WTC11 (cell line): ENCODE measurements around the gene GRAMD4. TPM values are rescaled to one million over a fixed set of nuclear protein-coding genes. Genes with fewer than 3 reads are reported as not detected.

ENCODE experiments used
- ATAC-seq: fragments of 200-7000 bp; cut with Tn5 transposase; 2 replicates; pipeline ENCODE4 v1.10.0; 2021; ENCODE audit warnings: mild to moderate bottlenecking, moderate library complexity
- CTCF ChIA-PET: fragments of 300-600 bp; sonication (Branson Sonifier 250); formaldehyde crosslinking; loops from one replicate; lab custom pipeline; 2021; ENCODE audit warnings: antibody characterized with exemption; lab: Charles Lee
- POLR2A ChIA-PET: fragments of 350-600 bp; sonication (Branson Sonifier 250); formaldehyde crosslinking; loops from one replicate; lab custom pipeline; 2021; ENCODE audit warnings: antibody characterized with exemption; lab: Charles Lee
- DNase-seq: peaks from one replicate; pipeline ENCODE4 v3.0.0; 2021; ENCODE audit warnings: low spot score
- H3K27ac Mint-ChIP-seq: 2 replicates; pipeline ENCODE4 v1.8.0; 2021; ENCODE audit warnings: mixed read lengths
- H3K27me3 Mint-ChIP-seq: 2 replicates; pipeline ENCODE4 v1.8.0; 2021; ENCODE audit warnings: low read depth, mild to moderate bottlenecking, moderate library complexity, mixed read lengths
- H3K36me3 Mint-ChIP-seq: 2 replicates; pipeline ENCODE4 v1.8.0; 2021; ENCODE audit warnings: mixed read lengths
- H3K4me1 Mint-ChIP-seq: 2 replicates; pipeline ENCODE4 v1.8.0; 2022; ENCODE audit warnings: mixed read lengths
- H3K4me3 Mint-ChIP-seq: 2 replicates; pipeline ENCODE4 v1.8.0; 2021; ENCODE audit warnings: mild to moderate bottlenecking, moderate library complexity, mixed read lengths
- H3K9me3 Mint-ChIP-seq: 2 replicates; pipeline ENCODE4 v1.8.0; 2021; ENCODE audit warnings: mixed read lengths
- ATF2 ChIP-seq: sonication (generic); formaldehyde crosslinking; IDR thresholded peaks from 2 replicates; pipeline ENCODE4 v1.8.1; 2022; ENCODE audit warnings: low read depth, missing genetic modification reagents, borderline replicate concordance
- CBFB ChIP-seq: sonication (generic); formaldehyde crosslinking; IDR thresholded peaks from 2 replicates; pipeline ENCODE4 v1.8.1; 2022; ENCODE audit warnings: mild to moderate bottlenecking, low read depth, missing genetic modification reagents
- GTF2I ChIP-seq: fragments of 250-450 bp; sonication (Bioruptor Pico); conservative IDR thresholded peaks from 2 replicates; pipeline ENCODE4 v1.4.0; 2021; ENCODE audit warnings: mild to moderate bottlenecking
- HMGXB4 ChIP-seq: sonication (generic); formaldehyde crosslinking; IDR thresholded peaks from 2 replicates; pipeline ENCODE4 v1.8.1; 2023; ENCODE audit warnings: mild to moderate bottlenecking, moderate library complexity, missing genetic modification reagents
- MAX ChIP-seq: sonication (generic); formaldehyde crosslinking; IDR thresholded peaks from 2 replicates; pipeline ENCODE4 v1.8.0; 2022; ENCODE audit warnings: mild to moderate bottlenecking, missing genetic modification reagents
- NFATC4 ChIP-seq: fragments of 250-450 bp; sonication (Bioruptor Pico); IDR thresholded peaks from 2 replicates; pipeline ENCODE4 v1.9.0; 2021; ENCODE audit warnings: mild to moderate bottlenecking
- STAT6 ChIP-seq: sonication (generic); formaldehyde crosslinking; conservative IDR thresholded peaks from 2 replicates; pipeline ENCODE4 v1.8.1; 2023; ENCODE audit warnings: mild to moderate bottlenecking, low read depth, missing genetic modification reagents, moderate library complexity
- TCF7 ChIP-seq: sonication (generic); formaldehyde crosslinking; IDR thresholded peaks from 2 replicates; pipeline ENCODE4 v1.8.0; 2022; ENCODE audit warnings: mild to moderate bottlenecking, low read depth, missing genetic modification reagents, moderate library complexity
- ZNF121 ChIP-seq: sonication (generic); formaldehyde crosslinking; IDR thresholded peaks from 2 replicates; pipeline ENCODE4 v1.8.0; 2023; ENCODE audit warnings: missing genetic modification reagents
- ZNF263 ChIP-seq: sonication (generic); formaldehyde crosslinking; IDR thresholded peaks from 2 replicates; pipeline ENCODE4 v1.8.1; 2022; ENCODE audit warnings: low read depth, mild to moderate bottlenecking, moderate library complexity, missing genetic modification reagents
- ZNF317 ChIP-seq: sonication (generic); formaldehyde crosslinking; IDR thresholded peaks from 2 replicates; pipeline ENCODE4 v1.8.1; 2023; ENCODE audit warnings: low read depth, mild to moderate bottlenecking, moderate library complexity, missing genetic modification reagents, borderline replicate concordance
- ZNF423 ChIP-seq: fragments of 250-450 bp; sonication (Bioruptor Pico); IDR thresholded peaks from 2 replicates; pipeline ENCODE4 v2.1.2; 2022; ENCODE audit warnings: mild to moderate bottlenecking, moderate library complexity
- total RNA-seq: library from RNA; stranded (reverse); gene quantifications from 3 replicates; pipeline ENCODE4 v1.2.3, GENCODE V29; 2021
- TF ChIP-seq, protein P1 (sequence below): fragments of 250-450 bp; sonication (Bioruptor Pico); IDR thresholded peaks from 2 replicates; pipeline ENCODE4 v1.9.0; 2021; ENCODE audit warnings: mild to moderate bottlenecking
- TF ChIP-seq, protein P2 (sequence below): sonication (generic); formaldehyde crosslinking; conservative IDR thresholded peaks from 2 replicates; pipeline ENCODE4 v1.8.1; 2022; ENCODE audit warnings: mild to moderate bottlenecking, missing genetic modification reagents
- TF ChIP-seq, protein P3 (sequence below): sonication (generic); formaldehyde crosslinking; IDR thresholded peaks from 2 replicates; pipeline ENCODE4 v1.8.1; 2022; ENCODE audit warnings: low read depth, mild to moderate bottlenecking, moderate library complexity, missing genetic modification reagents, borderline replicate concordance
- TF ChIP-seq, protein P4 (sequence below): sonication (generic); formaldehyde crosslinking; IDR thresholded peaks from 2 replicates; pipeline ENCODE4 v1.8.1; 2023; ENCODE audit warnings: mild to moderate bottlenecking, missing genetic modification reagents
- TF ChIP-seq, protein P5 (sequence below): fragments of 250-450 bp; sonication (Bioruptor Pico); IDR thresholded peaks from 2 replicates; pipeline ENCODE4 v2.1.2; 2022; ENCODE audit warnings: mild to moderate bottlenecking, moderate library complexity
- TF ChIP-seq, protein P6 (sequence below): sonication (generic); formaldehyde crosslinking; IDR thresholded peaks from 2 replicates; pipeline ENCODE4 v1.8.0; 2023; ENCODE audit warnings: missing genetic modification reagents, mild to moderate bottlenecking, borderline replicate concordance

The GRAMD4 gene
- total RNA-seq, 1 experiment from 2014 or later, result 41.0 TPM

- Mint-ChIP-seq H3K36me3 (no peaks in the 10 kb centered on the region), H3K27ac (no peak overlapping the region), H3K9me3 (no peaks in the 10 kb centered on the region), H3K4me3 (no peak overlapping the region), H3K27me3 (no peaks in the 10 kb centered on the region), H3K4me1 (0 out of 2 replicates have a peak, but pooled peaks cover under 1% of the 10 kb centered on the region)
- TF ChIP-seq CBFB (CRISPR knock-in tag), result no peak
- TF ChIP-seq ZNF423 (CRISPR knock-in tag), result no peak
- no peak for TF ChIP-seq NFATC4
- no peak for TF ChIP-seq ZNF121 (CRISPR knock-in tag)
- TF ChIP-seq MAX (CRISPR knock-in tag), result no peak
- no peak for TF ChIP-seq ZNF263 (CRISPR knock-in tag)
- no peak for TF ChIP-seq ZNF317 (CRISPR knock-in tag)
- no peak for TF ChIP-seq GTF2I (CRISPR knock-in tag)
- no peak for TF ChIP-seq HMGXB4 (CRISPR knock-in tag)
- no peak for TF ChIP-seq TCF7 (CRISPR knock-in tag)
- TF ChIP-seq, protein P1, sequence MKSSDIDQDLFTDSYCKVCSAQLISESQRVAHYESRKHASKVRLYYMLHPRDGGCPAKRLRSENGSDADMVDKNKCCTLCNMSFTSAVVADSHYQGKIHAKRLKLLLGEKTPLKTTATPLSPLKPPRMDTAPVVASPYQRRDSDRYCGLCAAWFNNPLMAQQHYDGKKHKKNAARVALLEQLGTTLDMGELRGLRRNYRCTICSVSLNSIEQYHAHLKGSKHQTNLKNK (CRISPR knock-in tag), result no peak
- no peak for TF ChIP-seq STAT6
- TF ChIP-seq, protein P2, sequence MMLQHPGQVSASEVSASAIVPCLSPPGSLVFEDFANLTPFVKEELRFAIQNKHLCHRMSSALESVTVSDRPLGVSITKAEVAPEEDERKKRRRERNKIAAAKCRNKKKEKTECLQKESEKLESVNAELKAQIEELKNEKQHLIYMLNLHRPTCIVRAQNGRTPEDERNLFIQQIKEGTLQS (CRISPR knock-in tag), result no peak
- TF ChIP-seq, protein P3, sequence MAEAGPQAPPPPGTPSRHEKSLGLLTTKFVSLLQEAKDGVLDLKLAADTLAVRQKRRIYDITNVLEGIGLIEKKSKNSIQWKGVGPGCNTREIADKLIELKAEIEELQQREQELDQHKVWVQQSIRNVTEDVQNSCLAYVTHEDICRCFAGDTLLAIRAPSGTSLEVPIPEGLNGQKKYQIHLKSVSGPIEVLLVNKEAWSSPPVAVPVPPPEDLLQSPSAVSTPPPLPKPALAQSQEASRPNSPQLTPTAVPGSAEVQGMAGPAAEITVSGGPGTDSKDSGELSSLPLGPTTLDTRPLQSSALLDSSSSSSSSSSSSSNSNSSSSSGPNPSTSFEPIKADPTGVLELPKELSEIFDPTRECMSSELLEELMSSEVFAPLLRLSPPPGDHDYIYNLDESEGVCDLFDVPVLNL (CRISPR knock-in tag), result no peak
- TF ChIP-seq, protein P4, sequence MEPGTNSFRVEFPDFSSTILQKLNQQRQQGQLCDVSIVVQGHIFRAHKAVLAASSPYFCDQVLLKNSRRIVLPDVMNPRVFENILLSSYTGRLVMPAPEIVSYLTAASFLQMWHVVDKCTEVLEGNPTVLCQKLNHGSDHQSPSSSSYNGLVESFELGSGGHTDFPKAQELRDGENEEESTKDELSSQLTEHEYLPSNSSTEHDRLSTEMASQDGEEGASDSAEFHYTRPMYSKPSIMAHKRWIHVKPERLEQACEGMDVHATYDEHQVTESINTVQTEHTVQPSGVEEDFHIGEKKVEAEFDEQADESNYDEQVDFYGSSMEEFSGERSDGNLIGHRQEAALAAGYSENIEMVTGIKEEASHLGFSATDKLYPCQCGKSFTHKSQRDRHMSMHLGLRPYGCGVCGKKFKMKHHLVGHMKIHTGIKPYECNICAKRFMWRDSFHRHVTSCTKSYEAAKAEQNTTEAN (CRISPR knock-in tag), result no peak
- TF ChIP-seq, protein P5, sequence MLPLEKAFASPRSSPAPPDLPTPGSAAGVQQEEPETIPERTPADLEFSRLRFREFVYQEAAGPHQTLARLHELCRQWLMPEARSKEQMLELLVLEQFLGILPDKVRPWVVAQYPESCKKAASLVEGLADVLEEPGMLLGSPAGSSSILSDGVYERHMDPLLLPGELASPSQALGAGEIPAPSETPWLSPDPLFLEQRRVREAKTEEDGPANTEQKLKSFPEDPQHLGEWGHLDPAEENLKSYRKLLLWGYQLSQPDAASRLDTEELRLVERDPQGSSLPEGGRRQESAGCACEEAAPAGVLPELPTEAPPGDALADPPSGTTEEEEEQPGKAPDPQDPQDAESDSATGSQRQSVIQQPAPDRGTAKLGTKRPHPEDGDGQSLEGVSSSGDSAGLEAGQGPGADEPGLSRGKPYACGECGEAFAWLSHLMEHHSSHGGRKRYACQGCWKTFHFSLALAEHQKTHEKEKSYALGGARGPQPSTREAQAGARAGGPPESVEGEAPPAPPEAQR (CRISPR knock-in tag), result no peak
- no peak for TF ChIP-seq ATF2 (CRISPR knock-in tag)
- TF ChIP-seq, protein P6, sequence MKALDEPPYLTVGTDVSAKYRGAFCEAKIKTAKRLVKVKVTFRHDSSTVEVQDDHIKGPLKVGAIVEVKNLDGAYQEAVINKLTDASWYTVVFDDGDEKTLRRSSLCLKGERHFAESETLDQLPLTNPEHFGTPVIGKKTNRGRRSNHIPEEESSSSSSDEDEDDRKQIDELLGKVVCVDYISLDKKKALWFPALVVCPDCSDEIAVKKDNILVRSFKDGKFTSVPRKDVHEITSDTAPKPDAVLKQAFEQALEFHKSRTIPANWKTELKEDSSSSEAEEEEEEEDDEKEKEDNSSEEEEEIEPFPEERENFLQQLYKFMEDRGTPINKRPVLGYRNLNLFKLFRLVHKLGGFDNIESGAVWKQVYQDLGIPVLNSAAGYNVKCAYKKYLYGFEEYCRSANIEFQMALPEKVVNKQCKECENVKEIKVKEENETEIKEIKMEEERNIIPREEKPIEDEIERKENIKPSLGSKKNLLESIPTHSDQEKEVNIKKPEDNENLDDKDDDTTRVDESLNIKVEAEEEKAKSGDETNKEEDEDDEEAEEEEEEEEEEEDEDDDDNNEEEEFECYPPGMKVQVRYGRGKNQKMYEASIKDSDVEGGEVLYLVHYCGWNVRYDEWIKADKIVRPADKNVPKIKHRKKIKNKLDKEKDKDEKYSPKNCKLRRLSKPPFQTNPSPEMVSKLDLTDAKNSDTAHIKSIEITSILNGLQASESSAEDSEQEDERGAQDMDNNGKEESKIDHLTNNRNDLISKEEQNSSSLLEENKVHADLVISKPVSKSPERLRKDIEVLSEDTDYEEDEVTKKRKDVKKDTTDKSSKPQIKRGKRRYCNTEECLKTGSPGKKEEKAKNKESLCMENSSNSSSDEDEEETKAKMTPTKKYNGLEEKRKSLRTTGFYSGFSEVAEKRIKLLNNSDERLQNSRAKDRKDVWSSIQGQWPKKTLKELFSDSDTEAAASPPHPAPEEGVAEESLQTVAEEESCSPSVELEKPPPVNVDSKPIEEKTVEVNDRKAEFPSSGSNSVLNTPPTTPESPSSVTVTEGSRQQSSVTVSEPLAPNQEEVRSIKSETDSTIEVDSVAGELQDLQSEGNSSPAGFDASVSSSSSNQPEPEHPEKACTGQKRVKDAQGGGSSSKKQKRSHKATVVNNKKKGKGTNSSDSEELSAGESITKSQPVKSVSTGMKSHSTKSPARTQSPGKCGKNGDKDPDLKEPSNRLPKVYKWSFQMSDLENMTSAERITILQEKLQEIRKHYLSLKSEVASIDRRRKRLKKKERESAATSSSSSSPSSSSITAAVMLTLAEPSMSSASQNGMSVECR, result no peak
- CTCF ChIA-PET, result interaction anchor here (5.0 kb wide), 1 partner anchor 116 kb away, joined by 49 read pairs; no protein-coding TSS in a partner anchor
- DNase-seq (no peak), ATAC-seq (no peak)
- POLR2A ChIA-PET, result no interaction called here
These were observed 58.9 kb downstream of the GRAMD4 start for GRCh38 chr22:46678785-46679700.
